ENCODE data around the gene HLA-DQB2. TPM values are rescaled to one million over a fixed set of nuclear protein-coding genes. Genes with fewer than 3 reads are reported as not detected.
"Not testable (repeated sequence)": the region's sequence is repeated elsewhere in the genome, so short reads cannot be mapped to it uniquely, and the experiment has no call there.

The HLA-DQB2 gene
- total RNA-seq, 4 donors from 2014 or later, result 1.5 to 3.5 (median 2.0) TPM; not detected in 1

GRCh38 chr6:32752580-32752979 lies 10.8 kb downstream of the HLA-DQB2 start:
- Histone ChIP-seq H3K4me3 (no peak overlapping the region), H3K27ac (no peak overlapping the region), H3K27me3 (peaks cover 0 to 26% of the 10 kb centered on the region in 2 donors), H3K9me3 (no peaks in the 10 kb centered on the region), H3K36me3 (no peaks in the 10 kb centered on the region), H3K4me1 (no peaks in the 10 kb centered on the region)
- TF ChIP-seq POLR2A (IDR thresholded peaks at IDR 0.05), result no peak
- no peak for TF ChIP-seq EP300 (IDR thresholded peaks at IDR 0.05)
- 38 to 49% methylated on average over 8 of the region's 8 CpGs for WGBS, 2 donors
- no peak for DNase-seq (ENCODE audit: low spot score in 2 of 2)

- 64 to 75% methylated on average over 1 of the region's 1 CpG for WGBS, 2 donors
- DNase-seq (ENCODE audit: low spot score in 2 of 2); H3K27ac ChIP-seq: not testable (repeated sequence)
Measured at GRCh38 chr6:32745649-32746048, 17.7 kb downstream of the HLA-DQB2 start.

GRCh38 chr6:32744776-32745175 lies 18.6 kb downstream of the HLA-DQB2 start:
- Histone ChIP-seq H3K27me3 (peaks cover 0 to 11% of the 10 kb centered on the region in 2 donors), H3K4me1 (no peaks in the 10 kb centered on the region), H3K36me3 (no peaks in the 10 kb centered on the region), H3K4me3 (no peak overlapping the region), H3K9me3 (no peaks in the 10 kb centered on the region), H3K27ac (no peak overlapping the region)
- 42 to 52% methylated on average over 5 of the region's 5 CpGs for WGBS, 2 donors
- DNase-seq (ENCODE audit: low spot score in 2 of 2), result no peak
- TF ChIP-seq POLR2A (IDR thresholded peaks at IDR 0.05) (no peak), CTCF (IDR thresholded peaks at IDR 0.05) (no peak), EP300 (IDR thresholded peaks at IDR 0.05) (no peak)

More at GRCh38 chr6:32745649-32746048, 17.7 kb downstream of the HLA-DQB2 start:
- H3K9me3 ChIP-seq, H3K36me3 ChIP-seq, H3K4me3 ChIP-seq, H3K4me1 ChIP-seq: not testable (repeated sequence)
- H3K27me3 ChIP-seq, result peaks cover 0 to 20% of the 10 kb centered on the region in 2 donors

- TF ChIP-seq EP300 (IDR thresholded peaks at IDR 0.05), result no peak
- no peak for TF ChIP-seq POLR2A (IDR thresholded peaks at IDR 0.05)
- TF ChIP-seq CTCF (IDR thresholded peaks at IDR 0.05), result no peak
- WGBS, 2 donors, result 86 to 92% methylated on average over 3 of the region's 3 CpGs
Measured at GRCh38 chr6:32742374-32742773, 21.0 kb downstream of the HLA-DQB2 start.

GRCh38 chr6:32741031-32741960 lies 22.0 kb downstream of the HLA-DQB2 start, which contains the start of gene HLA-DQA2:
TSS of gene HLA-DQA2 (plus strand) at chr6:32741391. CDS start at chr6:32741444, 53 bp downstream.
- H3K27ac ChIP-seq, result no peak within 1 kb of the TSS
- 63 to 69% methylated on average over 7 of the region's 7 CpGs for WGBS, 2 donors
- H3K4me3 ChIP-seq, result no peak within 1 kb of the TSS
- H3K36me3 ChIP-seq, result no peaks in the 10 kb centered on the region
- H3K27me3 ChIP-seq, result peaks cover 0 to 3% of the 10 kb centered on the region in 2 donors
- TF ChIP-seq POLR2A (IDR thresholded peaks at IDR 0.05), result no peak
- no peak for TF ChIP-seq CTCF (IDR thresholded peaks at IDR 0.05)
- no peak for TF ChIP-seq EP300 (IDR thresholded peaks at IDR 0.05)
- H3K4me1 ChIP-seq, result no peaks in the 10 kb centered on the region
- no peak for DNase-seq (ENCODE audit: low spot score in 2 of 2)
- no peaks in the 10 kb centered on the region for H3K9me3 ChIP-seq

More at GRCh38 chr6:32742374-32742773, 21.0 kb downstream of the HLA-DQB2 start:
- Histone ChIP-seq H3K27ac (no peak overlapping the region), H3K4me1 (no peaks in the 10 kb centered on the region), H3K9me3 (no peaks in the 10 kb centered on the region), H3K27me3 (peaks cover 0 to 3% of the 10 kb centered on the region in 2 donors), H3K4me3 (no peak overlapping the region), H3K36me3 (no peaks in the 10 kb centered on the region)
- DNase-seq (ENCODE audit: low spot score in 2 of 2), result no peak

- H3K36me3 ChIP-seq, result no peaks in the 10 kb centered on the region
- WGBS, 2 donors, result 43 to 52% methylated on average over 2 of the region's 2 CpGs
- TF ChIP-seq POLR2A (IDR thresholded peaks at IDR 0.05) (no peak), EP300 (IDR thresholded peaks at IDR 0.05) (no peak), CTCF (IDR thresholded peaks at IDR 0.05) (no peak)
- H3K4me1 ChIP-seq, result no peaks in the 10 kb centered on the region
- no peak overlapping the region for H3K4me3 ChIP-seq
- H3K27ac ChIP-seq, result no peak overlapping the region
- H3K9me3 ChIP-seq, result no peaks in the 10 kb centered on the region
- H3K27me3 ChIP-seq, result peaks cover 0 to 3% of the 10 kb centered on the region in 2 donors
- no peak for DNase-seq (ENCODE audit: low spot score in 2 of 2)
Measured at GRCh38 chr6:32738126-32738525, 25.2 kb downstream of the HLA-DQB2 start.
